ENCODE results near the gene KRT79. TPM values are rescaled to one million over a fixed set of nuclear protein-coding genes. Genes with fewer than 3 reads are reported as not detected.

The KRT79 gene
- total and polyA plus RNA-seq, 2 of the 8 experiments (the other 6 are each of a cell fraction or from before 2014, with no cell fraction given) = not detected

DNA sequence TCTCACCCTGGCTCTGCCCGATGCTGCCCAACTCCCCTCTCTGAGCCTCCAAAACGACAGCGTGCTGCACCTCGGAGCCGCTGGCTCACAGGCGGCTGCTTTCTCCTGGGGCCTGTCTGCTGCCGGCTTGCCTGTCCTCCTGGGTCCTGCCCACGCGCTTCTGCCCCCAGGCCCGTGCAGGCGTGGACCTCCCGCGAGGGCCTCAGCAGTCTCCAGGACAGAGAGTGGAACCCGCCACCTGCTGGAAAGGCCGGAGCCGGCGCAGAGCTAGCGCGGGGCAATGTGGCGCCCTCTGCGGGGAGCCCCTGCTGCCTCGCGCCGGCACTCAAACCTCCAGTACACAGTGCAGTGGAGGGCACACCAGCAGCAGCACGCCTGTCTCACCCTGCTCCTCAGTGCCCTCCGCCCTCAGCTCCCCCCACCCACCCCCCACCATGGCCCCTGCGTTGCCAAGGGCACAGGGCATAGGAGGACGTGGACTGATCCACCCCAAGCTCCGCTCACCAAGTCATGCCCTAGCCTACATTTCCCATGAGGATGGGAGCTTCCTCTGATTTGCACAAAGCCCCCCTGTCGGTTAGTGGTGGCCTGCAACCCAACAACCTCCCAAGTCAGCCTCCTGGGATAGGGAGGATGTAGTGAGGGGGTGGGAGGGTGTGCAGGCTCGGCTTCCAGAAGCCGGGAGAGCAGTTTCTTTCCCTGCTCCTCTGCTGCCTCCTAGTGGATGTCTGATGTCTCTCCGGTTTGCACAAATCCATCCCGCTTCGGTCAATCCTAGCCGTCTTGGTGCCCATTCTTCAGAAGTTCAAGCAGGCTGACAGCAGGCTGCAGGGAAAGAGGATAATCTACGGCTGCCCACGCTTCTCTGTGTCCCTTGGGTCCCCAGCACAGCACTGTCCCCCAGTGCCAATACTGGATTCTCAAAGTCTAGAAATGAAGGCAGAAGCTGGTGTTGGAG lies 45.6 kb upstream of the KRT79 start:
- Histone ChIP-seq H2BK12ac (ENCODE audit: low read depth, low read length) (0 out of 2 replicates have a peak overlapping the region, but pooled peaks have one; percentile 80), H3K4me3 (ENCODE audit: extremely low read depth in 1 of 4, insufficient read depth in 2 of 4, low read depth in 3 of 4, low read length in 4 of 4) (peak overlapping the region in 3 of 4 experiments; percentile 29 to 59 (median 42); a peak in 6 of 8 replicates), H2BK20ac (ENCODE audit: low read length) (peak overlapping the region; percentile 55; the same call in 1 of the 2 replicates), H3K36me3 (ENCODE audit: control insufficient read depth in 2 of 4, insufficient read depth in 4 of 4, low read length in 3 of 4) (no peaks in the 10 kb centered on the region), H2BK5ac (ENCODE audit: low read depth, low read length) (peak overlapping the region; percentile 60; the same call in 1 of the 2 replicates), H2AFZ (ENCODE audit: low read length) (peak overlapping the region; percentile 93; the same call in 1 of the 2 replicates), H3K9ac (replicated peaks in 1 of 4; ENCODE audit: extremely low read depth in 1 of 4, low read depth in 3 of 4, low read length in 3 of 4) (no peak overlapping the region), H4K5ac (ENCODE audit: insufficient read length, low read depth, low read length) (peak overlapping the region; percentile 57), H3K23ac (ENCODE audit: insufficient read length) (no peak overlapping the region), H3K4ac (replicated peaks; ENCODE audit: insufficient read length, low read depth, low read length) (no peak overlapping the region), H3K23me2 (ENCODE audit: low read depth, low read length) (0 out of 2 replicates have a peak, but pooled peaks cover 3% of the 10 kb centered on the region), H3K27ac (ENCODE audit: low read depth, low read length) (no peak overlapping the region), H3K56ac (replicated peaks; ENCODE audit: insufficient read length, low read depth, low read length) (no peak overlapping the region), H2BK120ac (replicated peaks; ENCODE audit: low read depth, low read length) (no peak overlapping the region), H3K79me1 (ENCODE audit: low read depth, low read length) (no peaks in the 10 kb centered on the region), H2BK15ac (ENCODE audit: low read length) (peak overlapping the region; percentile 99; the same call in 1 of the 2 replicates), H3K4me2 (ENCODE audit: insufficient read depth in 1 of 2, low read depth in 2 of 2, low read length in 2 of 2) (peak overlapping the region; percentile 14 to 72), H2AK5ac (ENCODE audit: low read depth, low read length) (no peak overlapping the region), H3K79me2 (ENCODE audit: control insufficient read depth in 1 of 2, insufficient read depth in 2 of 2, low read length in 2 of 2) (no peaks in the 10 kb centered on the region), H4K20me1 (replicated peaks in 1 of 2; ENCODE audit: control insufficient read depth in 1 of 2, insufficient read depth in 2 of 2, low read length in 2 of 2) (peaks cover 0 to 1% of the 10 kb centered on the region in 2 experiments), H3K18ac (ENCODE audit: extremely low read depth, low read length) (peak overlapping the region; percentile 78), H4K8ac (ENCODE audit: extremely low read depth, insufficient read depth, low read length) (peak overlapping the region; percentile 6; the same call in 1 of the 2 replicates), H3K27me3 (replicated peaks in 1 of 4; ENCODE audit: control insufficient read depth in 3 of 4, extremely low read depth in 1 of 4, insufficient read depth in 3 of 4, low read length in 3 of 4) (peaks cover 0 to 10% (median 5%) of the 10 kb centered on the region in 4 experiments; a peak in 3 of 7 replicates), H3K14ac (ENCODE audit: insufficient read length) (no peak overlapping the region), H3K9me3 (ENCODE audit: insufficient read depth in 2 of 2, low read depth in 1 of 2, low read length in 1 of 2) (no peaks in the 10 kb centered on the region), H3K4me1 (replicated peaks in 1 of 4; ENCODE audit: control insufficient read depth in 3 of 4, insufficient read depth in 4 of 4, low read length in 3 of 4) (peaks cover 0 to 8% (median 4%) of the 10 kb centered on the region in 4 experiments; a peak in 4 of 7 replicates), H4K91ac (replicated peaks; ENCODE audit: insufficient read length, low read length) (peak overlapping the region; percentile 75)
- DNase-seq (ENCODE audit: low read depth in 1 of 2, low spot score in 2 of 2) = peak in 1 of 2 experiments; percentile 86
- CTCF ChIA-PET (ENCODE audit: partially characterized antibody) = interaction anchor here (0.6 to 36.8 kb wide), 107 partner anchors 9 to 962 kb away, joined by 3 to 1250 read pairs (median 4); partner anchors contain the start of genes KRT3, KRT4, KRT6B and KRT73
- POLR2A ChIA-PET (ENCODE audit: partially characterized antibody) = interaction anchor here (0.6 to 3.0 kb wide), 5 partner anchors 23 to 802 kb away, joined by 3 to 9 read pairs (median 4); partner anchors contain the start of gene EIF4B
- peak; percentile 65 for FAIRE-seq
- 12% methylated on average over 33 of the region's 38 CpGs; no CpG with 5 or more reads in 1 of the 2 experiments for WGBS, 2 experiments (ENCODE audit: extremely low coverage in 1 of 2, insufficient coverage in 1 of 2, insufficient read length in 1 of 2, insufficient replicate concordance in 2 of 2, low coverage in 1 of 2, low lambda C conversion rate in 2 of 2, missing lambda C conversion rate in 1 of 2)
- peak; percentile 27; the same call in 1 of the 2 replicates for TF ChIP-seq TBP (IDR thresholded peaks at IDR 0.05; ENCODE audit: low read depth, low read length)
- TF ChIP-seq, protein P1, sequence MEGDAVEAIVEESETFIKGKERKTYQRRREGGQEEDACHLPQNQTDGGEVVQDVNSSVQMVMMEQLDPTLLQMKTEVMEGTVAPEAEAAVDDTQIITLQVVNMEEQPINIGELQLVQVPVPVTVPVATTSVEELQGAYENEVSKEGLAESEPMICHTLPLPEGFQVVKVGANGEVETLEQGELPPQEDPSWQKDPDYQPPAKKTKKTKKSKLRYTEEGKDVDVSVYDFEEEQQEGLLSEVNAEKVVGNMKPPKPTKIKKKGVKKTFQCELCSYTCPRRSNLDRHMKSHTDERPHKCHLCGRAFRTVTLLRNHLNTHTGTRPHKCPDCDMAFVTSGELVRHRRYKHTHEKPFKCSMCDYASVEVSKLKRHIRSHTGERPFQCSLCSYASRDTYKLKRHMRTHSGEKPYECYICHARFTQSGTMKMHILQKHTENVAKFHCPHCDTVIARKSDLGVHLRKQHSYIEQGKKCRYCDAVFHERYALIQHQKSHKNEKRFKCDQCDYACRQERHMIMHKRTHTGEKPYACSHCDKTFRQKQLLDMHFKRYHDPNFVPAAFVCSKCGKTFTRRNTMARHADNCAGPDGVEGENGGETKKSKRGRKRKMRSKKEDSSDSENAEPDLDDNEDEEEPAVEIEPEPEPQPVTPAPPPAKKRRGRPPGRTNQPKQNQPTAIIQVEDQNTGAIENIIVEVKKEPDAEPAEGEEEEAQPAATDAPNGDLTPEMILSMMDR (IDR thresholded peaks at IDR 0.05; ENCODE audit: control extremely low read depth in 1 of 3, insufficient read depth in 1 of 3, low read depth in 1 of 3, low read length in 3 of 3) = peak; percentile 80 to 98 (median 98)
- TF ChIP-seq EGR1 (IDR thresholded peaks at IDR 0.05; ENCODE audit: borderline replicate concordance, low read depth, low read length) = peak; percentile 79; the same call in 1 of the 2 replicates
- peak; percentile 63 for TF ChIP-seq MAX (IDR thresholded peaks at IDR 0.05)

Measured in H1 (cell line).